ENCODE results near the gene IL6R.

Gene IL6R

DNA sequence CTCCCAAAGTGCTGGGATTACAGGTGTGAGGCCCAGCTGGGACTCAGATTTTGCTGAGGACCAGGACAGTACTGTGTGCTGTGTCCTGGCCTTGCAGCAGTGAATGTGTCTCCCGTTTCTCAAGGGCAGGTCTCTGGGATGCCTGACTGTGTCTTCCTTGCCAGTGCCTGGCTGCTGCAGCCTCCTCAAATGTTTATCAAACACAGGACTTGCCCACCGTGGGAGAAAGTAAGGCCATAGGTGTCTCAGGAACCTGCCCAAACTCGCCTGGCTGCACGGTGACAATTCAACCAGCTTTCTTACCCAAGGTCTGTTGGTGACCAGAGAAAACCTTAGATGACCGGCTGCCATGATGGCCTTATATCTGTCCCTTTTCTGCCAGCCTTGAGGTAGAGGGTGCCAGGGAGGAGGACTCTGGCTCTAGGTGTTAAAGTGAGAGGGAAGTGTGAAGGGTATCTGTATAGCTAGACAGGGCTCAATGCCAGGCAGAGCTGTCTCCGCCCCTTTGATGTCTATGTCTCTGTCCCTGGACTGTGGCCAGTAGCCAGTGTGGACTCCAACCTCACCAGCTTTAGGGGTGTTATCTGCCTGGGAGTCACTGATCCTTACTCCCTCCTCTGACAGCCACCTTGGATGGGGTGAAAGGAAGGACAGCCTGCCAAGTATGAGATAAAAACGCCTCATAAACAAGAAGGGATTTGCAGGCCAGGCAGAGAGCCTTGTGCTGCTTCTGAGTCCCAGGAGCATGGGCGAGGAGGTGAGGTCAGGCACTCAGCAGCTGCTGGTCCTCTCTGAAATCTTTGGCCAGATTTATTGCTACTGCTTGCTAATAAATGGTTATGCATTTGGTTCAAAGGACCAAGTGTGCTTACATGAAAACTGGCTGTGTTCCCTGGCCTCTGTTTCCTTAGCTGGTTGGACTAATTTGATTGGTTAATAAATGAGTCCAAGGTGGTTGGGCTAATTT is 22.3 kb downstream of the IL6R start:
- DNase-seq, result no peak

DNA sequence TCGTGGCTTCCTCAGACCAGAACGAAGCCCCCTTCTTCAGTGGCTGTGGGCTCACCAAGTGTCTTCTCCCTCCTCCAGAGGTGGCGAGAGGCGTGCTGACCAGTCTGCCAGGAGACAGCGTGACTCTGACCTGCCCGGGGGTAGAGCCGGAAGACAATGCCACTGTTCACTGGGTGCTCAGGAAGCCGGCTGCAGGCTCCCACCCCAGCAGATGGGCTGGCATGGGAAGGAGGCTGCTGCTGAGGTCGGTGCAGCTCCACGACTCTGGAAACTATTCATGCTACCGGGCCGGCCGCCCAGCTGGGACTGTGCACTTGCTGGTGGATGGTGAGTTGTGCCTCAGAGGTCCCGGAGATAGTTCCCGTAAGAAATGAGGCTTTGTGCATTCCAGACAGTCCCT is 24.0 kb downstream of the IL6R start:
- no peak for DNase-seq

DNA sequence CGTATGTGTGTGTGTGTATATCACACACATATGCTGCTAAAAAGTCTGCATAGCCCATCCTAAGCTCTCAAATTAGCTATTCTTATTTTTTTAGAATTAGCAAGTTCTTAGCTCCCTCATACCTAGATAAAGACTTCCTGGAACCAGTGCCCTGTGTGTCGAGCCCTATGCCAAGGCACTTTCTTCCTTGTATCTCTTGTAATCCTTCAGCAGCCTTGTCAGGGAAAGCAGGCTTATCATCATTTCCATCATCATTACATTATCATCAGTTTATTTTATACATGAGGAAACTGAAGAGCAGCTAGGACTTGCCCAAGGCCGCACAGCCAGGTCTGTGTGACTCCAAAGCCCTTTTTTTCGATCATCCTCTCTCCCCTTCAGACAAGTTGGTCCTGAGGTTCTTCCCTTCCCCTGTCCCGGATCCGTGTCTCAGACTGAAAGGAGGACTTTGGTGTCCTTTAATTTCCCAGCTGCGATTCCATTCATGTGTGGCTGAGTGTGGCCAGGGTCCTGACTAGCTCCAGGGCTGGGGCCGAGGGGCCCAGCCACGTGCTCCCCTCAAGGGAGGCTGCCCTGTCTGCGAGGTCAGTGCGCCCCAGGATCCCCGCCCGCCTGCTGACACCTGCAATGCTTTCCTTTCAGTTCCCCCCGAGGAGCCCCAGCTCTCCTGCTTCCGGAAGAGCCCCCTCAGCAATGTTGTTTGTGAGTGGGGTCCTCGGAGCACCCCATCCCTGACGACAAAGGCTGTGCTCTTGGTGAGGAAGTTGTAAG is 24.9 kb downstream of the IL6R start:
- DNase-seq, result no peak

DNA sequence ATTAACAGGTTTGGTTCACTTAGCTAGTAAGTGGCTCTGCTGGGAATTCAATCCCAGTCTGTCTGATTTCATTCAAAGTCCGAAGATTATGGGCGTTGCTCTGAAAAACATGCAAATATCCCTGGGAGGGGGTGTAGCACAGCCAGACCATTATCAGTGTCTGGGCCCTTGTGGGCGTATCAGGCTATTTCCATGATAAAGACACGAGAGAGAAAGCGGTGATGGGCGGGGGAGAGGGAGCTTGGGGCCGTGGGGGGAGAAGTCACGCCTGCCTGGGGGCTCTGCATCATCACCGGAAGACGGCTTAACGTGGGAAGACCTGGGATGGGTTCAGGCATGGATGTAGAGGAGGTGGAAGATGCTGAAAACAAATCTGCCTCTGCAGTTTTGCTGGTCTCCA is 25.8 kb downstream of the IL6R start:
- no peak for DNase-seq

DNA sequence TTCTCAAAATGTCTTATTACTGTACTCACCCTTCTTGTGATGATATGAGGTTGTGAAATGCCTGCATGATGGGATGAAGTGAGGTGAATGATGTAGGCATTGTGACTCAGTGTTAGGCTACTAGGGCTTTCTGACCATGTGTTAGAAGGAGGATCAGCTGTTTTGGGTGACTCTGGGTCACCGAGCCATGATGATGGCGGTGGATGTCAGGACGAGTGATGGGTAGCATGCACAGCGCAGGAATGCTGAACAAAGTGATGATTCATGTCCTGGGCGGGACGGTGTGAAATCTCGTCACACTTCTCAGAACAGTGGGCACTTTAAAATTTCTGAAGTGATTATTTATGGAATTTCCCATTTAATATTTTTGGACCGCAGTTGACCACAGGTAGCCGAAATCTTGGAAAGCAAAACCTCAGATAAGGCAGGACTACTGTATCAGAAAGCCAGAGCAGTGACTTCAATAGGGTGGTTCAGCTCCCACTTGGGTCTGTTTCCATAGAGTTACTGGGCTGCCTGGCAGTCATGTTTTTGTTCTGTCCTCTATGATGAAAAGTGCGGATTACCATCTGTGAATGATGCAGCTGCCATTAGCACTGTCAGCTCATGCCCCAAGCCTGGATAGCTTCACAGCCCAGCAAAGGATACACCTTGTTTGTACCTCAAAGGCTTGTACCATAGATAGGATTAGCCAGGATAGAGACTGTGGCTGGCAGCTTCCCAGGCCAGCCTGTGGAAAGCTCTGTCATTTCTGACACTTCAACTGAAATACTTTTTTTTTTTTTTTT is 26.6 kb downstream of the IL6R start:
- DNase-seq, result no peak

DNA sequence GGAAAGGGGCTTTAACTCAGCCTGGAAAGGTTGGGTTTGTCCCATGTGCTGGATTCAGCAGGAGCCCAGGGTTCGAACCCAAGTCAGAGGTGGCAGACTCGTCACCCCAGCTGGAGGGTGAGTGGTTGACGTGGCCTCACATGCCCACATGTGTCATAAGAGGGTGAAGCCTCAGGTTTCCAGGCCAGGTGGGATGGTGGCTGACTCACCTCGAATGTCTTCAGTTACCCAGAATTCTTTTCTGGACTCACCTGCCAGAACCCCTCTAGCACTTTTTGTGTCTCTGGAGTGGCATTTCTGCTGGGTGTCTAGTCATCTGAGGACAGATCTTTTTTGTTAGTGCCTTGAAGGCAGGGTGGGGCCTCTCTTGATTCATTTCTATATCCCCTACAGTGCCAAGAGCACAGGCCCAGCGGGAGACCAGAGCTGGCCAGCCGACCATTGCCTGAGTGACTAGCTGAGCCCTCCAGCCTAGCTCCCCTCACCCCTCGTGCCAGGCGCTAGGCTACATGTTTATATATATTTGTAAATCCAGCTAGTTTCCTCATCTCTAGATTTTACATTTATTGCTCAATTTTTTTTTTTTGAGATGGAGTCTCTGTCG is 28.1 kb downstream of the IL6R start:
- no peak for DNase-seq

DNA sequence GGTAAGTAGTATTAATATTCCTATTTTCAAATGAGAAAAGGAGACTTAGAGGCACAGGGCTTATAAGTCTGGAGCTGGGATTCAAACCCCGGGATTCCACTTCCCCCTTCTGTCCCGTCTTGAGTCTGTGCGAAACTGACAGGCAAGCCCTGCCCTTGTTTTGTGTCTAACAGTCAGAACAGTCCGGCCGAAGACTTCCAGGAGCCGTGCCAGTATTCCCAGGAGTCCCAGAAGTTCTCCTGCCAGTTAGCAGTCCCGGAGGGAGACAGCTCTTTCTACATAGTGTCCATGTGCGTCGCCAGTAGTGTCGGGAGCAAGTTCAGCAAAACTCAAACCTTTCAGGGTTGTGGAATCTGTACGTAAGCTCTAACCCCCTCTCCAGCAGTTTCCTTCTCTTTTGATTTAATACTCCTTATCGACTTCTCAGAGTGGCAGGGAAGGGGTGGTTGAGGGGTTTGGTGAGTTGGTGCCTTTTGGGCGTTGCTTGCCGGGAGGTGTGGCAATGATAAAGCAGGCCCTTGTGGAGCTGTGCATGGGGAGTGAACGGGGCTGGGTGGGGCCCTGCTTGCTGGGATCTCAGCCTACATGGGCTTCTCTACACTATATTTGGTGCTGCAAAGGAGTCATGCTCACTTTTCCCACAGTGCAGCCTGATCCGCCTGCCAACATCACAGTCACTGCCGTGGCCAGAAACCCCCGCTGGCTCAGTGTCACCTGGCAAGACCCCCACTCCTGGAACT is 29.4 kb downstream of the IL6R start:
- DNase-seq, result no peak

DNA sequence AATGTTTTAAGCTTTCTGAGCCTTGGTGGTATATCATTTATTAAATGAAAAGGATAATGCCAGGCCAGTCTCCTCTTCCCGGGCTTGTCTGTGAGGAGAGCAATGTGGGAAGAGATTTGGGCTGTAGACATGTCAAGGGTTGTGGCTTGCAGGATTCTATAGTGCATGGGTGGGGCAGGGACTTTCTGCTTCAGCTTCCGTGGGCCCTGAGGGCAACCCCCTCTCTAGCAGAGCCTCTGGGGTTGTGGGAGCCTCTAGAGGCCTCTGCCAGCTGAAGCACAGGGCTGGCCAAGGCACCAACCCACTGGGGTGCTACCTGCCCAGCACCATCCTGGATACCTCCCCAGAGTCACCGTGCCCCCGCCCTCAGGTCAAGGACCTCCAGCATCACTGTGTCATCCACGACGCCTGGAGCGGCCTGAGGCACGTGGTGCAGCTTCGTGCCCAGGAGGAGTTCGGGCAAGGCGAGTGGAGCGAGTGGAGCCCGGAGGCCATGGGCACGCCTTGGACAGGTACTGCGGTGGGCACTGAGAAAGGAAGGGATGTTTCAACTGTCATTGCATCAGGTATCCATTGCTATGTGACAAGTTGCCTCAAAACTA is 30.6 kb downstream of the IL6R start:
- DNase-seq, result no peak

DNA sequence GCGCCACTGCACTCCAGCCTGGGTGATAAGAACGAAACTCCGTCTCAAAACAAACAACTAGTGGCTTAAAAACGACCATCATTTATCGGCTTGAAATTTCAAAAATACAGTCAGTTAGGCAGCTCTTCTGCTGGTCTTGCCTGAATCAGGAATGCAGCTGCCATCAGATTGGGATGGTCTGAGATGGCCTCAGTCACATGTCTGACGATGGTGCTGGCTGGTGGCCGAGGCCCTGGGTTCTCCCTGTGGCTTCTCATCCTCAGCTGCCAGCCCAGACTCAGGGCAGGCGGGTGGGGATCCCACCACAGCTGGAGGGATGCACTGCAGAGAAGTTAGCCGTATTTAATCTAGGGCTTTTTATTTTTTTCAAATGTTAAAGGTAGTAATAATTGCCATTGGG is 31.3 kb downstream of the IL6R start:
- DNase-seq, result no peak

DNA sequence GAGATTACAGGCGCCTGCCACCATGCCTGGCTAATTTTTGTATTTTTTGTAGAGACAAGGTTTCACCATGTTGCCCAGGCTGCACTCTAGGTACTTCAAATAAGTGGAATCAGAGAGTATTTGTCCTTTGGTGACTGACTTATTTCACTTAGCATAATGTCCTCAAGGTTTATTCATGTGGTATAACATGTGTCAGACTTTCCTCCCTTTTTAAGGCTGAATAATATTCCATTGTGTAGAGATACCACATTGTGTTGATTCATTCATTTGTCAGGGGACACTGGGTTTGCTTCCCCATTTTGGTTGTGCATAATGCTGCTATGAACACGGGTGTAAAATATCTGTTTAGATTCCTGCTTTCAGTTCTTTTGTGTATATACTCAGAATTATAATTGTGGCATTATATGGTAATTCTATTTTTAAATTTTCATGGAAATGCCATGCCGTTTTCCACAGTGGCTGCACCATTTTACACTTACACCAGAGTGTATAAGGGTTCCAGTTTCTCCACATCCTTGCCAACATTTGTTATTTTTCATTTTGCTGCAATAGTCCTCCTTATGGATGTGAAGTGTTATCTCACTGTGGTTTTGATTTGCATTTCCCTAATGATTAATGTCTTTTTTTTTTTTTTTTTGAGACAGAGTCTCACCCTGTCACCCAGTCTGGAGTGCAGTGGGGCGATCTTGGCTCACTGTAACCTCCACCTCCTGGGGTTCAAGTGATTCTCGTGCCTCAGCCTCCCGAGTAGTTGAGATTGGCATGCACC is 35.1 kb downstream of the IL6R start:
- no peak for DNase-seq

DNA sequence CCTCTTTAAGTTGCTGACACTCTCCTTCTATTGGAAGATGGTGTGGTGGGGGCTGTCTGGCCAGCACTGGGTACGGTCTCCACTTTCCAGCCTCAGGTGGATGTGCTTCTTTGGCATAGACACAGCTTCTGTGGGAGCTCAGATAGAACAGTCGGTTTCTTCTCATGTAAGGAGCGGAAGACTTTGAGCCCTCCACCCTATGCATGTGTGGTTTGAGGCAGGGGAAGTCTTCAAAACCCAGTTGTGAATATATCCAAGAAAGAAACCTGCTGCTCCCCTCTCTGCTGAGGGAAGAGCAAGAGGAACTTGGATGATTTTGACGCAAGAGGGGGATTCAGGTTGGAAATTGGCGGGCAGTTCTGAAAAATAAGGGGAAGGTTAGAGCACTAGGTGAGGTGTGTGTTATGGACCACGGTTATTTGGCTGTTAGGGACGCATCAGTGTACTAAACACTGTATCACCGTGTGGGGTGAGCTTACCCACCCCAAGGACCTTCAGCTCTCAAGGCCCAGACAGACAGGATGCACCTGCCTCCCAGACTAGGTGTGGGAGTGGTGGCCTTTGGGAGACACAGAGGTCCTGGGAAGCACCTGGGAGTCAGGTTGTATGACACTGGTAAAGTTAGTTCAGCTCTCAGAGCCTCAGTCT is 36.2 kb downstream of the IL6R start:
- DNase-seq, result no peak

DNA sequence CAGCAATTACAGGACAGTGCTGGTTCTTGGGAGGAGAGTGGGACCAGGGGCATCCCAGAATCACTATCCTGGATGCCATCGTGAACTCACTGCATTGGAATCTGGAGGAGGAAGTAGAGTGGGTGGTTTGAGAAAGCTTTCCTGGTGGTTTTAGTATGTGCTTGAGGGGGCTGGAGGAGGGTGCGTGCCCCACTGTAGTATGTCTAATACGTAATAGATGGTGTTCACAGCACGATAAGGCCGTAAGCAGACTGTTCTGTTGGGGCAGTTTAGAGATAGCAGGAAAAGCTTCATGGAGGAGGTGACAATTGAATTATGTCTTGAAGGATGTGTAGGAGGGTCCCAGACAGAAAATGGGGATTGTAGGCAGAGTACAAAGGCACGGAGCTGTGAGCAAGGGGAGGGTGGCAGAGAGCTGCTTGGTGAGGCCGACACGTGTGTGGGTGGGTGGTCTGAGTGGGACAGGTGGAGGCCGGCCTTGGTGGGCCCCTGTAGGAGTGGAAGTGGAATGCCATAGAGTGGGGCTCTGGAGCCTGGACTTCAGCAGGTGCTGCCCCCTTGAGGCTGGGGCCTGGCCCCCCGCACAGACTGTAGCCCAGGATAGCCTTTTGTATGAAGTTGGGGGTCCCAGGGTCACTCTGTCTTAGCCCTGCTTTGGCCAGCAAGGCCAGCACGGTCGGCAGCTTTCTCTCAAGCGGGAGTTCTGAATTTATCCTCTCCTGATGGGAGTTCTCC is 37.0 kb downstream of the IL6R start:
- DNase-seq, result no peak

DNA sequence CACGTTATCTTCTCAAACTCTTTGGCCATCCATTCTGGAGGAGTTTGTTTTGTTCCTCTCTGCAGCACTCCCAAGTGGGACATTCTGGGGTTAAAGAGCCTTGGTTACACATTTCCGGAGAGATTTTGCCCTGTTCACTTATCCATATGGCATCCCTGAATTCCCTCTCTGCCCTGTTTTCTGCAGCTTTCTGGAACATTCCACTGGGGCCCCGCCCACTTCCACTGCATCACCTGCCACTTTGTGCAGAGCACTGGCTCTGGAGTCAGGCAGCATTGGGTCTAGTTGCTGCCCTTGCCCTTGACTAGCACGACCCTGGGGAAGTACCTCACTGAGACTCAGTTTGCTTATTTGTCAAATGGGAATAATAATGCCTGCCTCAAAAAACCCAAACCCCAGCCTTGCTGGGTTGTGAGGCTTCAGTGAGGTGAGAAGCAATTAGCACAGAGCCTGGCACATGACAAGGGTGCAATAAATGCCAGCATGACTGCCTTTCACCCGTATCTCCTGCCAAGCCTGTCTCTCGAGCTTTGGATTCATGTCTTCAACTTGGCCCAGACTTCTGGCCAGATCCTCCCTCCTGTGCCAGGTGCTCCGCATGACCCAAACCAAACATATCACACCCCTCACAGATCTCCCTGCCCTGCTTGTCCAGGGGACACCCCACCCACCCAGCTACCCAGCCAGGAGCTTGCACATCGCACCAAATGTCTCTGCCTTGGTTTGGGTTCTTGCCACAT is 38.3 kb downstream of the IL6R start:
- DNase-seq, result no peak

DNA sequence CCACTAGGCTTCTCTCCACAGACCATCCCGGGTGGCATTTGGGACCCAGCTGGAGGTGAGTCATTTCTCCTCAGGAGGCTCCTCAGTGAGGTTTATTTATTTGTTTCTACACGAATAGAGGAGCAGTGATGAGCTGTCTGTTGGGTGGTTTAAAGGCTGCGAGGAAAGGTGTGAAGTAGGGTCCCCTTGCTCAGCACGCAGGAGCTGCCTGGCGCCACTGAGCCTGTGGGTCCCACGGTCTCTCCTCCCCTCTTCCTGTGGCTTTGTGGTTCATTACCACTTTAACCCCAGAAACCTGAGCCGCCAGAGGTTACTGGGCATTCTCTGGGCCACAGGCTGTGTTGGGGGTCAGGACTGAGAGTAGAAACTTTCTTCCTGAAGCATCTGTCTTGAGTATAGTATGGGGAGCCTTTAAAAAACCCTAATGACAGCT is 39.9 kb downstream of the IL6R start:
- no peak for DNase-seq

DNA sequence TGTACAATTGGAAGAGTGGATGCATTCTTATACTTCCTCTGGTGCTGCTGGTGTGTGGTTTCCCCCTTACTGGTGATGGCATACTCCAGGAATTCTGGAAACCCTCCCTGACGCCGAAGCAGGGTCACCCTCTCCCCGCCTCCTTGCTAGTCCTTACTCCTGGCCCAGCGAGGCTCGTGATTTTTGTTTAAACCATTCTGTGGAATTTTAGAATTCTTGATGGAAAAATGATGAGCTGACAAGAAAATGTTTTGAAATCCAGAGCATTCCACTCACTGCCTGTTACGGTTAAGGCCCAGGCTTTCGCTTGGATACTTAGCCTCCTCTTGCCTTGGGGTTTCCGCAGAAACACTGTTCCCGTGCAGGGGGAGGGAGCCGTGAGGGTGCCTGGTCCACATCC is 41.1 kb downstream of the IL6R start:
- no peak for DNase-seq

DNA sequence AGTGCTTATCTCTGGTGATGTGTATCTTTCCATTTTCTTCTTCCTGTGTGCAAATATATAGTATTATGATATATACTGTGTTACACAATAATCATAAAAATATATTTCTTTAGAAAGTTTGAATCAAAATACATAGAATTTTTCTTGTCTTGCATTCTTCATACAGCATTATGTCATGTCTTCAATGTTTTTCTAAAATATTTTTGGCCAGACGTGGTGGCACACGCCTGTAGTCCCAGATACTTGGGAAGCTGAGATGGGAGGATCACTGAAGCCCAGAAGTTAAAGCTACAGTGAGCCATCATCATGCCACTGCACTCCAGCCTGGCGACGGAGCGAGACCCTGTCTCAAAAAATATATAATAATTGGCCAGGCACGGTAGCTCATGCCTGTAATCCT is 41.6 kb downstream of the IL6R start:
- no peak for DNase-seq

DNA sequence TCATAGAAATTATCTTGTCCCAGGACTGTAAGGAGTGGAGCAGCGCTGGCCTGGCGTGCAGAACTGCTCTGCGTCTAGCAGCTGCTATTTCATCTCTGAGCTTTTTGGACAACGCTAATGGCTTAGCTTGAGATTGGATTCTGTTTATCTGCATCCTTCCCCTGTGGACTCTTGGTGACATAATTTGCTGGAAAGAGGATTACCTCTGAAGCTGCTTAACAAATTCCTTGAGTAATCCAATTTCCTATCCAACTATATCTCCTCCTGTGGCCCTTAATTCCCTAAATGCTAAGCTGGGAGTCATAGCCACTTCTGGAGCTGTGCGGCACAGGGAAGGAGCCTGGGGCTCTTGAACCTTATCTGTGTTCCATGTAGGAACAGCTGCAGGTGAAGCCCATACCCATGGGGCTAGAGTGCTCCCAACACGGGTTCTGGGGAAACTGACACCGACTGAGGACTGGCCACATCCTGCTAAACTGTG is 43.2 kb downstream of the IL6R start:
- no peak for DNase-seq

DNA sequence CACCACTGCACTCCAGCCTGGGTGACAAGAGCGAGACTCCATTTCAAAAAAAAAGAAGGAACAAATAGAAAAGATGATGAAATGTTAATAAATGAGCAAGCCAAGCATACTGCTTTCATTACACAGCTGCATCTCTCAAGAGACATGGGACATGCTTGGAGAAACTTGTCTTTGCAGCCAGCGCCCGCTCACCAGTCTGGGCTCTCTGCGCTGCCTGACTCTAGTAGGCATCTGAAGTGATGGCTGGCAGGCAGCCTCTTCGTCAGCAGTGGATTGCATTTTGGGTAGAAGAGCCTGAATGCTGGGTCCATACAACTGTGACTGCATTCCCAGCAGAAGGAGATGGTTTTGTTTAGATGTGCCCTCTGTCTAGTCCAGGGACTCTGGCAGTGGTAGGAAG is 48.0 kb downstream of the IL6R start:
- DNase-seq, result no peak

Measured in NCI-H146 (cell line).